Psoas muscle (tissue), 8 donors: ENCODE measurements around the gene CUBN. TPM values are rescaled to one million over a fixed set of nuclear protein-coding genes. Genes with fewer than 3 reads are reported as not detected.

Source experiments
- ATAC-seq, 4 donors: fragments of 200-7000 bp; cut with Tn5 transposase; one replicate each; pipeline ENCODE4 v1.9.1; 2020; ENCODE audit warnings: moderate library complexity in 3 of 4, mild to moderate bottlenecking in 2 of 4
- DNase-seq, 2 donors: peaks; one replicate each; pipeline ENCODE4 v3.0.0-alpha.2; 2020
- H3K27ac ChIP-seq: fragments of 200-600 bp; one replicate; pipeline ENCODE4 v1.8.0; 2022
- H3K27me3 ChIP-seq, 3 donors: fragments of 200-600 bp in 1 of 3; one replicate each; pipeline versions ENCODE4 v1.6.1 to v1.8.0; 2013 to 2022; ENCODE audit warnings: low read length in 2 of 3, mild to moderate bottlenecking in 2 of 3, moderate library complexity in 1 of 3; ENCODE audit not compliant: insufficient read depth in 3 of 3
- H3K36me3 ChIP-seq, 2 donors: fragments of 200-600 bp in 1 of 2; one replicate each; pipeline versions ENCODE4 v1.6.1 to v1.8.0; 2013 to 2022; ENCODE audit warnings: low read depth in 1 of 2, mild to moderate bottlenecking in 1 of 2, moderate library complexity in 1 of 2; ENCODE audit not compliant: insufficient read depth in 1 of 2
- H3K4me1 ChIP-seq: fragments of 200-600 bp; one replicate; pipeline ENCODE4 v1.8.0; 2022
- H3K4me3 ChIP-seq: fragments of 200-600 bp; one replicate; pipeline ENCODE4 v1.8.0; 2022; ENCODE audit warnings: mild to moderate bottlenecking
- H3K9me3 ChIP-seq: fragments of 200-600 bp; one replicate; pipeline ENCODE4 v1.8.0; 2022
- WGBS, 3 donors: extraction: QIAGEN DNeasy Blood & Tissue Kit; methylation state at CpG; one replicate each; pipeline versions ENCODE4 v1.1.6 to v1.1.7; 2013; 5-methylcytosine and 5-hydroxymethylcytosine counted together
- intact Hi-C, 2 donors: fragments of 100-400 bp; cut with DNase I; formaldehyde crosslinking; loops; one replicate each; pipeline versions ENCODE4 v1.11.0 to v1.14.2; 2022
- polyA plus RNA-seq, 3 donors: library from polyadenylated mRNA; stranded (reverse); fragments of 200-250 nt; gene quantifications; one replicate each; pipeline ENCODE4 v1.2.3, GENCODE V29; 2013
- total RNA-seq, 4 donors: library from RNA; stranded (reverse); fragmentation: NEBNext Ultra II Directional in 2 of 4; extraction: Animal tissue kit (Norgen Biotek cat#: 25700) in 2 of 4; gene quantifications; one replicate each; pipeline versions ENCODE4 v1.2.1 to v1.2.4, GENCODE V29; 2021 to 2023
- TF ChIP-seq, protein P1 (sequence below): fragments of 200-600 bp; IDR thresholded peaks from one replicate; pipeline ENCODE4 v1.8.0; 2022; ENCODE audit warnings: antibody characterized with exemption
- donor health status: healthy with polysubstance abuse.
- donor health status: DM: no; HTN: no; CAD: no; lungs with moderate emphysema.
- donor health status: Bipolar disorder and iron deficiency.
- donor health status: healthy.
- donor health status: DM: yes; HTN: yes; CAD: no.
- donor health status: DM: no; HTN: no; CAD: no.
- donor health status: DM: no; HTN: no; CAD: no.
- donor health status: DM: yes; HTN: yes; CAD: no.

CUBN gene
- total and polyA plus RNA-seq, 7 donors = 0.07 to 1.1 (median 0.22) TPM

- intact Hi-C loops = no loop called here
These were observed 41.3 kb downstream of the CUBN start for GRCh38 chr10:17088118-17088806.

DNA sequence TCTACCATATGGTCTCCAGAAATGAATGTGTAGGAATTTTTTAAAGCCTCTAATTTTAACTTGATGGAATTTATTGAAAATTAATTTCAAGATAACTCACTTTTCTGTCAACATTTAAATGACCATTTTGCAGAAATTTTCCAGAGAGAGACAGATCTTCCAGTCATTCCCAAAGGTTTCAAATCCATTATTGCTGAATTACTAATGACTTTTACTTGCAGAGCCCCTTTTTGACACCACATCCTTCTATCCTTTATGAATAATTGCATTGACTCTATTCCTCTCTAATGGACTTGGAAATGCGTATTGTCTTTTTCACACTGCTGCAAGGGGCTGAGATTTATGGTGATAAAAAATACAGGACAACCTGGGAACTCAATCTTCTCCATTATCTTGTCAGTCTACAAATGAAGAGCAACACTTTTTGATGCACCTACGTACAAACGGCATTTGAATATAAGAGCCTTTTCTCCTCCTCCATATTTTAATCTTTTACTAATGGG is 42.7 kb downstream of the CUBN start:
- Histone ChIP-seq H3K4me1 (no peaks in the 10 kb centered on the region), H3K9me3 (no peaks in the 10 kb centered on the region), H3K27me3 (no peaks in the 10 kb centered on the region), H3K36me3 (no peaks in the 10 kb centered on the region), H3K27ac (no peak overlapping the region), H3K4me3 (no peak overlapping the region)
- intact Hi-C loops = no loop called here
- TF ChIP-seq, protein P1, sequence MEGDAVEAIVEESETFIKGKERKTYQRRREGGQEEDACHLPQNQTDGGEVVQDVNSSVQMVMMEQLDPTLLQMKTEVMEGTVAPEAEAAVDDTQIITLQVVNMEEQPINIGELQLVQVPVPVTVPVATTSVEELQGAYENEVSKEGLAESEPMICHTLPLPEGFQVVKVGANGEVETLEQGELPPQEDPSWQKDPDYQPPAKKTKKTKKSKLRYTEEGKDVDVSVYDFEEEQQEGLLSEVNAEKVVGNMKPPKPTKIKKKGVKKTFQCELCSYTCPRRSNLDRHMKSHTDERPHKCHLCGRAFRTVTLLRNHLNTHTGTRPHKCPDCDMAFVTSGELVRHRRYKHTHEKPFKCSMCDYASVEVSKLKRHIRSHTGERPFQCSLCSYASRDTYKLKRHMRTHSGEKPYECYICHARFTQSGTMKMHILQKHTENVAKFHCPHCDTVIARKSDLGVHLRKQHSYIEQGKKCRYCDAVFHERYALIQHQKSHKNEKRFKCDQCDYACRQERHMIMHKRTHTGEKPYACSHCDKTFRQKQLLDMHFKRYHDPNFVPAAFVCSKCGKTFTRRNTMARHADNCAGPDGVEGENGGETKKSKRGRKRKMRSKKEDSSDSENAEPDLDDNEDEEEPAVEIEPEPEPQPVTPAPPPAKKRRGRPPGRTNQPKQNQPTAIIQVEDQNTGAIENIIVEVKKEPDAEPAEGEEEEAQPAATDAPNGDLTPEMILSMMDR = no peak
- ATAC-seq (no peak), DNase-seq (no peak)
- WGBS, 3 donors = 97 to 100% (median 97%) methylated on average over 3 of the region's 3 CpGs

More at GRCh38 chr10:17088118-17088806, 41.3 kb downstream of the CUBN start:
- no peaks in the 10 kb centered on the region for H3K4me1 ChIP-seq
- no peak overlapping the region for H3K27ac ChIP-seq
- DNase-seq (no peak), ATAC-seq (no peak)
- no peak overlapping the region for H3K4me3 ChIP-seq
- H3K9me3 ChIP-seq = no peaks in the 10 kb centered on the region
- TF ChIP-seq, protein P1 = no peak
- H3K27me3 ChIP-seq = no peaks in the 10 kb centered on the region
- 90 to 95% (median 93%) methylated on average over 5 of the region's 5 CpGs for WGBS, 3 donors
- no peaks in the 10 kb centered on the region for H3K36me3 ChIP-seq

- whole genome bisulfite sequencing, 3 donors = 35 to 47% (median 39%) methylated on average over 4 of the region's 4 CpGs
- Histone ChIP-seq H3K36me3 (no peaks in the 10 kb centered on the region), H3K4me1 (no peaks in the 10 kb centered on the region), H3K27me3 (no peaks in the 10 kb centered on the region), H3K4me3 (no peak overlapping the region), H3K9me3 (no peaks in the 10 kb centered on the region), H3K27ac (no peak overlapping the region)
- intact Hi-C loops = no loop called here
- TF ChIP-seq, protein P1 = no peak
- ATAC-seq = no peak
- peak in 1 of 2 donors; percentile 60 for DNase-seq
These were observed 44.4 kb downstream of the CUBN start for GRCh38 chr10:17085011-17085725.

DNA sequence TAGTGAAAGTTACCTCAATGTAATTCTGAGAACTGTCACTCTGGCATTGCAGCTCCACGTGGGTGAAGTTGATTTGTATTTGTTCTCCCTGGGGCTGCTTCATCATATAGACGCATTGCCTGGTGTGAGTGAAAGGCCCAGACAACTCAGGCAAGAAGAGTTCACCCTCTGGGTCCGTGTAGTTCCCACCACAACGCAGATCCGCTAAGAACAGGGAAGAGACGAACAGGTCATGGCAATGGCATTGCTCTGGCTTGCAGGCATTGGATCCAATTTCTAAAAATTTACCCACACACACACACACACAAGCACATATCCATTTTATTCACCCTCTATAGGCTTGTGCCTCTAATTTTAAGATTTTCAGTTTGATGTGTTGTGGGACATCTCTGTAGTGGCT is 45.4 kb downstream of the CUBN start:
- ATAC-seq = no peak
- Histone ChIP-seq H3K9me3 (no peaks in the 10 kb centered on the region), H3K36me3 (no peaks in the 10 kb centered on the region), H3K4me3 (no peak overlapping the region), H3K27me3 (no peaks in the 10 kb centered on the region), H3K27ac (no peak overlapping the region), H3K4me1 (no peaks in the 10 kb centered on the region)
- no peak for DNase-seq
- intact Hi-C loops = no loop called here
- WGBS, 3 donors = 79 to 86% (median 82%) methylated on average over 6 of the region's 6 CpGs
- TF ChIP-seq, protein P1 = no peak
